Glutamatergic neuron (in vitro differentiated cells): ENCODE measurements around the gene LRRC61. TPM values are rescaled to one million over a fixed set of nuclear protein-coding genes. Genes with fewer than 3 reads are reported as not detected.
"Not testable (repeated sequence)": the region's sequence is repeated elsewhere in the genome, so short reads cannot be mapped to it uniquely, and the experiment has no call there.

ENCODE experiments used
- DNase-seq: peaks from one replicate; pipeline ENCODE4 v3.0.0; 2022
- H3K27ac Mint-ChIP-seq: one replicate; pipeline ENCODE4 v1.8.0; 2020; ENCODE audit warnings: mild to moderate bottlenecking, mixed read lengths, inconsistent platforms; ENCODE audit not compliant: unreplicated experiment
- H3K27me3 Mint-ChIP-seq: one replicate; pipeline ENCODE4 v1.8.0; 2020; ENCODE audit warnings: mild to moderate bottlenecking, moderate library complexity, mixed read lengths, inconsistent platforms; ENCODE audit not compliant: unreplicated experiment
- H3K36me3 Mint-ChIP-seq: one replicate; pipeline ENCODE4 v1.8.0; 2020; ENCODE audit warnings: mild to moderate bottlenecking, mixed read lengths, inconsistent platforms; ENCODE audit not compliant: unreplicated experiment
- H3K4me1 Mint-ChIP-seq: one replicate; pipeline ENCODE4 v1.8.0; 2020; ENCODE audit warnings: mild to moderate bottlenecking, low read depth, mixed read lengths, inconsistent platforms; ENCODE audit not compliant: unreplicated experiment
- H3K4me3 Mint-ChIP-seq: one replicate; pipeline ENCODE4 v1.8.0; 2020; ENCODE audit warnings: mild to moderate bottlenecking, mixed read lengths, inconsistent platforms; ENCODE audit not compliant: unreplicated experiment
- H3K9me3 Mint-ChIP-seq: one replicate; pipeline ENCODE4 v1.8.0; 2020; ENCODE audit warnings: mild to moderate bottlenecking, moderate library complexity, mixed read lengths, inconsistent platforms; ENCODE audit not compliant: unreplicated experiment
- total RNA-seq: library from RNA; stranded (reverse); fragmentation: NEBNext Ultra II Directional; extraction: Animal tissue kit (Norgen Biotek cat#: 25700); gene quantifications from one replicate; pipeline ENCODE4 v1.2.1, GENCODE V29; 2021; ENCODE audit not compliant: unreplicated experiment
- TF ChIP-seq, protein P1 (sequence below): fragments of 200-600 bp; sonication (generic); IDR thresholded peaks from one replicate; pipeline ENCODE4 v1.5.0; 2021; ENCODE audit not compliant: partially characterized antibody, unreplicated experiment

Gene LRRC61
- total RNA-seq, 1 donor from 2014 or later = 10.2 TPM

DNA sequence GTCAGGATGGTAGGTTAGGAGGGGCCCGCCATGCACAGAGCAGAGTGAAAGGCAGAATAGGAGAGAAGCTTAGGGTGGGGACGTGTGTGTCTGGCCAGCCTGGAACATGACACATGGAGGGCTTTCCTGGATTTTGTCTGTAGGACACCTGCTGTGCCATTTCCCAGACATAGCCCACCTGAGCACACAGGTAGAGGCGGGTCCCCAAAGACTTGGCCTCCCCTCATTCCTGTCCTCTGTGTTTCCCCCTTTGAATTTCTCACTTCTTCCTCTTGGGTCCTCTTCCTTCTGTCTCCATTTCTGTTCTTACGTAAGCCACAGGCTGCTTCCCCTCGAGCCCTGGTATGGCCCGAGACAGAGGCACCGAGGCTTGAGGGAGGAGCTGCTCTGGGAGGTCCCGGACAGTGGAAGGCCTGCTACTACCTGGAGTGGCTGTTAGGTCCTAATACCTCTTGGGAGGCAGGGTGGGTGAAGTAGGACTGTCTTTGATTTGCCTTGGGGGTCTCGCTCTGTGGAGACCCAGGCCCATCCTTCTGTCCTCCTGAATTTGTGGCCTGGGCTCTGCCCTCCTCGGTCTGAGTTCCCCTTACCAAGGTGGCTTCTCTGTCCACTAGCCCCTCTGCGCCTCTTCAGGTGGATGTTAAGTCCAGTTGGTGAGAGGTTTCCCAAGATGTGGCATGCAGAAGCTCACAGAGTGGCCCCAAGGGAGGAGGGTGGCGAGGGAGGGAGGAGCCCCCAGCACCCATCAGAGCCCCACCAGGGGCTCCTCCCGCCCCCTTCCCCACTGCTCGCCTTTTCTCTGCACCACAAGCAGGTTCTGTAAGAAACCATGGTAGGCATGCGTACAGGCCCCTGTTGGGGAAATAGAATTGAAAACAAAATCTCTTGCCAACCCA, 61.5 kb downstream of the LRRC61 start:
- H3K4me1 Mint-ChIP-seq = peaks cover 66% of the 10 kb centered on the region
- peaks cover 8% of the 10 kb centered on the region for H3K27me3 Mint-ChIP-seq
- no peak for DNase-seq

DNA sequence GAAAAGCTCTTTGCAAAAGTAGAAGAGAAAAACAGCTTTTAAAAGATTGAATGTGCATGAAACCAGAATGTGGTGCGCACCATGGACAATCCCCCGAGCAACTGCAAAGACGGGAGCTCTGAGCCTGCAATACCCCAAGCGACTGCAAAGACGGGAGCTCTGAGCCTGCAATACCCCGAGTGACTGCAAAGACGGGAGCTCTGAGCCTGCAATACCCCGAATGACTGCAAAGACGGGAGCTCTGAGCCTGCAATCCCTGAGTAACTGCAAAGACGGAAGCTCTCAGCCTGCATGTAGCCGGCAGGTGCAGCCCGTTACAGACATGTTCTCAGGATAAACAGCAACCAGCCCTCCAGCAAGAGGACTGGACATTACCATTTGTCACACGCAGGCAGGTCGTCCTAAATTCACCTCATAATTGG, 62.2 kb downstream of the LRRC61 start:
- peaks cover 64% of the 10 kb centered on the region for H3K4me1 Mint-ChIP-seq
- TF ChIP-seq, protein P1, sequence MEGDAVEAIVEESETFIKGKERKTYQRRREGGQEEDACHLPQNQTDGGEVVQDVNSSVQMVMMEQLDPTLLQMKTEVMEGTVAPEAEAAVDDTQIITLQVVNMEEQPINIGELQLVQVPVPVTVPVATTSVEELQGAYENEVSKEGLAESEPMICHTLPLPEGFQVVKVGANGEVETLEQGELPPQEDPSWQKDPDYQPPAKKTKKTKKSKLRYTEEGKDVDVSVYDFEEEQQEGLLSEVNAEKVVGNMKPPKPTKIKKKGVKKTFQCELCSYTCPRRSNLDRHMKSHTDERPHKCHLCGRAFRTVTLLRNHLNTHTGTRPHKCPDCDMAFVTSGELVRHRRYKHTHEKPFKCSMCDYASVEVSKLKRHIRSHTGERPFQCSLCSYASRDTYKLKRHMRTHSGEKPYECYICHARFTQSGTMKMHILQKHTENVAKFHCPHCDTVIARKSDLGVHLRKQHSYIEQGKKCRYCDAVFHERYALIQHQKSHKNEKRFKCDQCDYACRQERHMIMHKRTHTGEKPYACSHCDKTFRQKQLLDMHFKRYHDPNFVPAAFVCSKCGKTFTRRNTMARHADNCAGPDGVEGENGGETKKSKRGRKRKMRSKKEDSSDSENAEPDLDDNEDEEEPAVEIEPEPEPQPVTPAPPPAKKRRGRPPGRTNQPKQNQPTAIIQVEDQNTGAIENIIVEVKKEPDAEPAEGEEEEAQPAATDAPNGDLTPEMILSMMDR = no peak
- H3K27ac Mint-ChIP-seq = peak overlapping the region; percentile 69
- peaks cover 11% of the 10 kb centered on the region for H3K9me3 Mint-ChIP-seq
- no peak for DNase-seq
- H3K27me3 Mint-ChIP-seq = peaks cover 3% of the 10 kb centered on the region
- no peaks in the 10 kb centered on the region for H3K36me3 Mint-ChIP-seq
- H3K4me3 Mint-ChIP-seq = peak overlapping the region; percentile 57

More for the DNA sequence above, 61.5 kb downstream of the LRRC61 start:
- H3K36me3 Mint-ChIP-seq = no peaks in the 10 kb centered on the region
- H3K9me3 Mint-ChIP-seq = peaks cover 16% of the 10 kb centered on the region
- H3K4me3 Mint-ChIP-seq = peak overlapping the region; percentile 65
- TF ChIP-seq, protein P1 = no peak
- H3K27ac Mint-ChIP-seq = peak overlapping the region; percentile 89

DNA sequence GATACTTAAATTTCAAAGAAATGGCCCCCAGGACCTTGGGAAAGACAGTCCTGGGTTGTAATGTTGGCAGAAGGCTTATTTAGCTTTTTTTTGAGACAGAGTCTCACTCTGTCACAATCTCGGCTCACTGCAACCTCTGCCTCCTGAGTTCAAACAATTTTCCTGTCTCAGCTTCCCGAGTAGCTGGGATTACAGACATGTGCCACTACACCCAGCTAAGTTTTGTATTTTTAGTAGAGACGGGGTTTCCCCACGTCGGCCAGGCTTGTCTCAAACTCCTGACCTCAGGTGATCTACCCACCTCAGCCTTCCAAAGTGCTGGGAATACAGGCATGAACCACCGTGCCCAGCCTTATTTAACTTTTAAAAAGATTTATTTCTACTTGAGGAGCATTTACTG, 62.7 kb downstream of the LRRC61 start:
- not testable (repeated sequence) for H3K36me3 Mint-ChIP-seq, H3K27me3 Mint-ChIP-seq, H3K9me3 Mint-ChIP-seq, DNase-seq
- Mint-ChIP-seq H3K4me3 (peak overlapping the region; percentile 30), H3K27ac (peak overlapping the region; percentile 69), H3K4me1 (peaks cover 61% of the 10 kb centered on the region)

Other genes starting within 250 kb of the LRRC61 start
- not detected for gene ACTR3C, start 190 bp downstream of the LRRC61 start, total RNA-seq
- gene RARRES2, start 18.3 kb downstream of the LRRC61 start, total RNA-seq = 0.86 TPM
- gene REPIN1, start 45.5 kb downstream of the LRRC61 start, total RNA-seq = 146 TPM
- gene ZNF775, start 56.0 kb downstream of the LRRC61 start, total RNA-seq = 20.5 TPM
- not detected for gene GIMAP8, start 127.3 kb downstream of the LRRC61 start, total RNA-seq
- not detected for gene GIMAP7, start 191.5 kb downstream of the LRRC61 start, total RNA-seq
- gene GIMAP4, start 244.0 kb downstream of the LRRC61 start, total RNA-seq = not detected